ENCODE measurements around the gene PPP2R1B. TPM values are rescaled to one million over a fixed set of nuclear protein-coding genes. Genes with fewer than 3 reads are reported as not detected.

PPP2R1B gene
- polyA plus RNA-seq, 1 donor (not counting 4 experiments of a cell fraction or from before 2014, with no cell fraction given) = 33.6 TPM

DNA sequence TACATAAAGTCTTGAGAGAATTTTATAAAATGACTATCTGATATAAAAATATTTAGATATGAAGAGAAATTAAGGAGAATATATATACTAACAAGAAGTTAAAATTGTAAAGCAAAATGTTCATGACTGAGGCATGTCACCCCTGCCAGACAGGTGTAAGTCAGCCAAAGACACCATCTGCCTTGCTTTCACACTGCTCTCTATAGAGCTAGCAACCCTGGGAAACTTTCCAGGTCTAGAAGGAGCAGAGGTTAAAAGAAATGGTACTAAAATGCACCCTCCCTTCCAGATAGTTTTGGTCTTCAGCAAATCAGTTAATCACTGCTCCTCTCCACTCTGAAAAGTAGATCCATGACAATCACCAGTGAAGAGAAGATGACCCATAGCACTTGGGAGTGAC, 16.5 kb downstream of the PPP2R1B start:
- no peak for FAIRE-seq
- Histone ChIP-seq H3K9me1 (ENCODE audit: control insufficient read depth, extremely low read depth, insufficient read depth, low read length) (no peaks in the 10 kb centered on the region), H3K27ac (ENCODE audit: control insufficient read depth, insufficient read depth, low read length) (no peak overlapping the region), H4K20me1 (ENCODE audit: control insufficient read depth, extremely low read depth, insufficient read depth, low read length) (no peaks in the 10 kb centered on the region), H3K27me3 (ENCODE audit: control insufficient read depth, extremely low read depth, insufficient read depth, low read length) (no peaks in the 10 kb centered on the region), H3K9ac (ENCODE audit: control insufficient read depth, extremely low read depth, insufficient read depth, low read length) (no peak overlapping the region), H3K4me2 (ENCODE audit: control insufficient read depth, extremely low read depth, insufficient read depth, low read depth, low read length) (no peak overlapping the region), H2AFZ (ENCODE audit: control insufficient read depth, low read length) (no peak overlapping the region), H3K36me3 (ENCODE audit: control insufficient read depth in 2 of 2, extremely low read depth in 1 of 2, insufficient read depth in 2 of 2, low read length in 2 of 2) (peaks cover 17 to 25% of the 10 kb centered on the region in 2 experiments), H3K4me1 (ENCODE audit: control insufficient read depth, extremely low read depth, insufficient read depth, low read length) (peaks cover 11% of the 10 kb centered on the region), H3K9me3 (ENCODE audit: control insufficient read depth, low read depth, low read length) (no peaks in the 10 kb centered on the region), H3K4me3 (ENCODE audit: control insufficient read depth in 2 of 3, extremely low read depth in 1 of 3, insufficient read depth in 2 of 3, low read depth in 1 of 3, low read length in 3 of 3) (no peak overlapping the region), H3K79me2 (ENCODE audit: control insufficient read depth, insufficient read depth, low read length) (peaks cover 2% of the 10 kb centered on the region)
- dilution Hi-C loops (cut with MboI; ENCODE audit: extremely low pct_ligation_motif_present, low sequenced_read_pairs) = no loop called here
- DNase-seq (ENCODE audit: low read depth, low spot score) = no peak
- TF ChIP-seq EZH2 (IDR thresholded peaks at IDR 0.05; ENCODE audit: low read length) = no peak
- TF ChIP-seq, protein P1, sequence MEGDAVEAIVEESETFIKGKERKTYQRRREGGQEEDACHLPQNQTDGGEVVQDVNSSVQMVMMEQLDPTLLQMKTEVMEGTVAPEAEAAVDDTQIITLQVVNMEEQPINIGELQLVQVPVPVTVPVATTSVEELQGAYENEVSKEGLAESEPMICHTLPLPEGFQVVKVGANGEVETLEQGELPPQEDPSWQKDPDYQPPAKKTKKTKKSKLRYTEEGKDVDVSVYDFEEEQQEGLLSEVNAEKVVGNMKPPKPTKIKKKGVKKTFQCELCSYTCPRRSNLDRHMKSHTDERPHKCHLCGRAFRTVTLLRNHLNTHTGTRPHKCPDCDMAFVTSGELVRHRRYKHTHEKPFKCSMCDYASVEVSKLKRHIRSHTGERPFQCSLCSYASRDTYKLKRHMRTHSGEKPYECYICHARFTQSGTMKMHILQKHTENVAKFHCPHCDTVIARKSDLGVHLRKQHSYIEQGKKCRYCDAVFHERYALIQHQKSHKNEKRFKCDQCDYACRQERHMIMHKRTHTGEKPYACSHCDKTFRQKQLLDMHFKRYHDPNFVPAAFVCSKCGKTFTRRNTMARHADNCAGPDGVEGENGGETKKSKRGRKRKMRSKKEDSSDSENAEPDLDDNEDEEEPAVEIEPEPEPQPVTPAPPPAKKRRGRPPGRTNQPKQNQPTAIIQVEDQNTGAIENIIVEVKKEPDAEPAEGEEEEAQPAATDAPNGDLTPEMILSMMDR (optimal IDR thresholded peaks at IDR 0.05 in 1 of 3, IDR thresholded peaks at IDR 0.05 in 1 of 3, conservative IDR thresholded peaks at IDR 0.05 in 1 of 3; ENCODE audit: extremely low read depth in 1 of 3, insufficient read depth in 2 of 3, low read length in 3 of 3) = no peak

DNA sequence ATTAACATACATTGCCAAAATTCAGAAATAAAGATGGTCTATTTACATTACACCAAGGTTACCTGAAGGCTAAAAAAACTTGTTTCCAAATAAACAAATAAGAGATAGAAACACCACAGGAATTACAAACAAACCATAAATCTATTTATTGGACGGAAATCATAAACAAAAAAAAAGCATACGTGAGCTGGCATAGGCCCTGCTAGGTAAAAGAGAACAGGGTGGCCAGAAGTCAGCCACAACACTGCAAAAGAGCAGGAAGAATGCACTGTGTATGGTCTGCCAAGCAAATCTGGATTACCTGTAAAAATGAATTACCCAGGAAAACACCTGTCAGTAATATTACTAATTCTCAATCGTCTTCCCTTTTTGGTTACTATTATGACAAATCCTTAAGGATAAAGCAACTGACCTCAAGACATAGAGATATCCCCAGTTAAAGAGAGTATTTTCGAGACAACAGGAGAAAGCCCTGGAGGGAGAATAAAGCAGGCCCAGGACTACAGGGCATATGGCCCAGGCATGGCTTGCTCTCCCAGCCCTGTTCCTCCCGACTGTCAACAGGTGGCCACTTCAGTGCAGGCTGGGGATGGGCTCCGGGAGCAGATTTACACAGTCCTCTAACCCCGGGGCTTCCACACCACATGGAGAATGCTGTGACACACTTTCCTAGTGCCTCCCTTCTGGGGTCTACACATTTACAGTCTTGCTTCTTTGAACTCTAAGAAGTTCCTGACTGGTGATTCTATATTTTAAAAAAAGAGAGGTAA, 18.0 kb downstream of the PPP2R1B start:
- Histone ChIP-seq H3K9me3 (ENCODE audit: control insufficient read depth, low read depth, low read length) (no peaks in the 10 kb centered on the region), H3K4me2 (ENCODE audit: control insufficient read depth, extremely low read depth, insufficient read depth, low read depth, low read length) (no peak overlapping the region), H3K79me2 (ENCODE audit: control insufficient read depth, insufficient read depth, low read length) (peaks cover 6% of the 10 kb centered on the region), H3K4me1 (ENCODE audit: control insufficient read depth, extremely low read depth, insufficient read depth, low read length) (peaks cover 11% of the 10 kb centered on the region), H3K27me3 (ENCODE audit: control insufficient read depth, extremely low read depth, insufficient read depth, low read length) (no peaks in the 10 kb centered on the region), H2AFZ (ENCODE audit: control insufficient read depth, low read length) (no peak overlapping the region), H3K36me3 (ENCODE audit: control insufficient read depth in 2 of 2, extremely low read depth in 1 of 2, insufficient read depth in 2 of 2, low read length in 2 of 2) (peaks cover 22 to 23% of the 10 kb centered on the region in 2 experiments), H3K9ac (ENCODE audit: control insufficient read depth, extremely low read depth, insufficient read depth, low read length) (no peak overlapping the region), H3K9me1 (ENCODE audit: control insufficient read depth, extremely low read depth, insufficient read depth, low read length) (no peaks in the 10 kb centered on the region), H3K27ac (ENCODE audit: control insufficient read depth, insufficient read depth, low read length) (no peak overlapping the region), H3K4me3 (ENCODE audit: control insufficient read depth in 2 of 3, extremely low read depth in 1 of 3, insufficient read depth in 2 of 3, low read depth in 1 of 3, low read length in 3 of 3) (no peak overlapping the region), H4K20me1 (ENCODE audit: control insufficient read depth, extremely low read depth, insufficient read depth, low read length) (no peaks in the 10 kb centered on the region)
- dilution Hi-C loops (cut with MboI; ENCODE audit: extremely low pct_ligation_motif_present, low sequenced_read_pairs) = no loop called here
- no peak for FAIRE-seq
- TF ChIP-seq, protein P1 (optimal IDR thresholded peaks at IDR 0.05 in 1 of 3, IDR thresholded peaks at IDR 0.05 in 1 of 3, conservative IDR thresholded peaks at IDR 0.05 in 1 of 3; ENCODE audit: extremely low read depth in 1 of 3, insufficient read depth in 2 of 3, low read length in 3 of 3) = no peak
- TF ChIP-seq EZH2 (IDR thresholded peaks at IDR 0.05; ENCODE audit: low read length) = no peak
- DNase-seq (ENCODE audit: low read depth, low spot score) = no peak
